GM12878 (cell line): Measurements from ENCODE around the gene CHCHD1.

ENCODE experiments used
- CBFB ChIP-seq: IDR thresholded peaks from 2 replicates; pipeline ENCODE4 v1.6.1; 2016; ENCODE audit warnings: antibody characterized with exemption, low read depth
- CHD4 ChIP-seq: fragments of 200-600 bp; sonication (generic); IDR thresholded peaks from 2 replicates; pipeline ENCODE4 v1.6.1; 2016; ENCODE audit warnings: mild to moderate bottlenecking
- EZH2 ChIP-seq: IDR thresholded peaks from 2 replicates; pipeline ENCODE4 v1.6.1; 2012; ENCODE audit warnings: low read depth, mild to moderate bottlenecking, control low read depth, inconsistent platforms, low read length, borderline replicate concordance; ENCODE audit not compliant: control insufficient read depth
- GABPA ChIP-seq: IDR thresholded peaks from 2 replicates; pipeline ENCODE4 v1.6.1; 2014; ENCODE audit warnings: antibody characterized with exemption, low read depth, mild to moderate bottlenecking, inconsistent platforms
- HDAC6 ChIP-seq: fragments of 200-600 bp; sonication (generic); IDR thresholded peaks from one replicate; pipeline ENCODE4 v1.8.0; 2017; ENCODE audit warnings: antibody characterized with exemption; ENCODE audit not compliant: unreplicated experiment
- IKZF1 ChIP-seq: fragments of 450-650 bp; conservative IDR thresholded peaks from 2 replicates; pipeline ENCODE4 v1.6.1; 2017; ENCODE audit warnings: antibody characterized with exemption, mild to moderate bottlenecking
- KDM1A ChIP-seq: fragments of 200-600 bp; sonication (generic); IDR thresholded peaks from 2 replicates; pipeline ENCODE4 v1.6.1; 2016; ENCODE audit warnings: borderline replicate concordance
- PAX8 ChIP-seq: fragments of 450-650 bp; IDR thresholded peaks from 2 replicates; pipeline ENCODE4 v1.6.1; 2017; ENCODE audit warnings: mild to moderate bottlenecking, moderate library complexity
- POLR2AphosphoS2 ChIP-seq: IDR thresholded peaks from 2 replicates; pipeline ENCODE4 v1.6.1; 2011; ENCODE audit warnings: low read depth, mild to moderate bottlenecking, low read length, improper control_type of control experiment, moderate library complexity
- REST ChIP-seq: IDR thresholded peaks from 2 replicates; pipeline ENCODE4 v1.6.1; 2012; ENCODE audit warnings: mild to moderate bottlenecking, low read depth, low read length
- ZNF274 ChIP-seq: IDR thresholded peaks from one replicate; pipeline ENCODE4 v1.8.0; 2011; ENCODE audit not compliant: insufficient read length, insufficient read depth
- TF ChIP-seq, protein P1 (sequence below), 3 experiments: IDR thresholded peaks in 2 of 3; conservative IDR thresholded peaks in 1 of 3; 2 replicates each; pipeline ENCODE4 v1.5.1; 2011; ENCODE audit warnings: low read depth in 3 of 3, low read length in 3 of 3, mild to moderate bottlenecking in 3 of 3, control low read depth in 2 of 3, moderate library complexity in 2 of 3, inconsistent platforms in 1 of 3, mixed read lengths in 1 of 3; ENCODE audit not compliant: control insufficient read depth in 2 of 3, insufficient read depth in 1 of 3; ENCODE audit errors: extremely low read depth in 1 of 3

DNA sequence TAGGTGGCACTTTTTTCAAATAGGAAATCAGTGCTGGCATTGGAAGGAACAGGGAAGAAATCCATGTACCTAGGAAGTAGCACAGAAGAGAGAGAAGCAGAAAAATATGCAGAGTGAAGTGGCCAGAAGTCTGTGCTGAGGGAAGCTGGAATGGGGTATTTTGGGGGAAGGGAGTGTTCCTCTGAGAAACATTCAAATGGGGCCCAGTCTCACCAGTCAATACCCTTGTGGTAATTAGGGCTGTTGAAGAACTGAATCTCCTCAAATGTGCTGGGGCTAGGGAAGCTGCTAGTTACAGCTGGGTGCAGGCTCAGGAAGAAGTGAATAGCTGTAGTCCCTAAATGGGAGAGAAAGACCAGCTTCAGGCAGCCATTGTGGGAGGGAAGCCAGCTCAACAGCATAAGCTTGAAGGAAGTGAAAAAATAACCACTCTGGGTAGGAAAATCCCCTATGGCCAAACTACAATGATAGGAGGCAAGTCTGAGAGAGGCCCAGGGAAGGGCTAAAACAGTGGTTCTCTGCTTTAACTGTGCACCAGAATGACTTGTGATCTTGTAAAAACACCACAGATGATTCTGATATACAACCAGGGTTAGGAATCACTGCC is 21.9 kb downstream of the CHCHD1 start:
- TF ChIP-seq, protein P1, sequence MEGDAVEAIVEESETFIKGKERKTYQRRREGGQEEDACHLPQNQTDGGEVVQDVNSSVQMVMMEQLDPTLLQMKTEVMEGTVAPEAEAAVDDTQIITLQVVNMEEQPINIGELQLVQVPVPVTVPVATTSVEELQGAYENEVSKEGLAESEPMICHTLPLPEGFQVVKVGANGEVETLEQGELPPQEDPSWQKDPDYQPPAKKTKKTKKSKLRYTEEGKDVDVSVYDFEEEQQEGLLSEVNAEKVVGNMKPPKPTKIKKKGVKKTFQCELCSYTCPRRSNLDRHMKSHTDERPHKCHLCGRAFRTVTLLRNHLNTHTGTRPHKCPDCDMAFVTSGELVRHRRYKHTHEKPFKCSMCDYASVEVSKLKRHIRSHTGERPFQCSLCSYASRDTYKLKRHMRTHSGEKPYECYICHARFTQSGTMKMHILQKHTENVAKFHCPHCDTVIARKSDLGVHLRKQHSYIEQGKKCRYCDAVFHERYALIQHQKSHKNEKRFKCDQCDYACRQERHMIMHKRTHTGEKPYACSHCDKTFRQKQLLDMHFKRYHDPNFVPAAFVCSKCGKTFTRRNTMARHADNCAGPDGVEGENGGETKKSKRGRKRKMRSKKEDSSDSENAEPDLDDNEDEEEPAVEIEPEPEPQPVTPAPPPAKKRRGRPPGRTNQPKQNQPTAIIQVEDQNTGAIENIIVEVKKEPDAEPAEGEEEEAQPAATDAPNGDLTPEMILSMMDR (IDR thresholded peaks at IDR 0.05 in 2 of 3, conservative IDR thresholded peaks at IDR 0.05 in 1 of 3; ENCODE audit: control insufficient read depth in 2 of 3, extremely low read depth in 1 of 3, insufficient read depth in 1 of 3, low read depth in 3 of 3, low read length in 3 of 3), result no peak
- TF ChIP-seq GABPA, result no peak
- TF ChIP-seq IKZF1, result peak; percentile 58
- TF ChIP-seq HDAC6, result no peak
- TF ChIP-seq REST, result no peak
- no peak for TF ChIP-seq ZNF274
- TF ChIP-seq EZH2, result no peak
- TF ChIP-seq CHD4, result no peak
- no peak for TF ChIP-seq PAX8
- peak; percentile 52; the same call in 1 of the 2 replicates for TF ChIP-seq POLR2AphosphoS2
- no peak for TF ChIP-seq KDM1A
- no peak for TF ChIP-seq CBFB
